Measurements from ENCODE around the gene HOXC12. TPM values are rescaled to one million over a fixed set of nuclear protein-coding genes. Genes with fewer than 3 reads are reported as not detected.
A peak's percentile ranks its signal among the peaks of the same experiment; 100 is the strongest.

HOXC12 gene
- total and polyA plus RNA-seq, 2 of the 8 experiments (the other 6 are each of a cell fraction or from before 2014, with no cell fraction given): not detected

- no peak overlapping the region for H3K4me2 ChIP-seq (ENCODE audit: insufficient read depth in 1 of 2, low read depth in 2 of 2, low read length in 2 of 2)
- no peak overlapping the region for H4K5ac ChIP-seq (ENCODE audit: insufficient read length, low read depth, low read length)
- no peak overlapping the region for H2BK5ac ChIP-seq (ENCODE audit: low read depth, low read length)
- CTCF ChIA-PET (ENCODE audit: partially characterized antibody): interaction anchor here (0.7 to 5.6 kb wide), 23 partner anchors 8 to 244 kb away, joined by 3 to 40 read pairs (median 5); partner anchors contain the start of genes CISTR, HOXC10, HOXC11 and HOXC4
- no peak overlapping the region for H3K4ac ChIP-seq (replicated peaks; ENCODE audit: insufficient read length, low read depth, low read length)
- no peaks in the 10 kb centered on the region for H3K79me2 ChIP-seq (ENCODE audit: control insufficient read depth in 1 of 2, insufficient read depth in 2 of 2, low read length in 2 of 2)
- WGBS, 2 experiments (ENCODE audit: extremely low coverage in 1 of 2, insufficient coverage in 1 of 2, insufficient read length in 1 of 2, insufficient replicate concordance in 2 of 2, low coverage in 1 of 2, low lambda C conversion rate in 2 of 2, missing lambda C conversion rate in 1 of 2): 12% methylated on average over 15 of the region's 38 CpGs; no CpG with 5 or more reads in 1 of the 2 experiments
- H3K4me1 ChIP-seq (replicated peaks in 1 of 4; ENCODE audit: control insufficient read depth in 3 of 4, insufficient read depth in 4 of 4, low read length in 3 of 4): peaks cover 0 to 19% (median 4%) of the 10 kb centered on the region in 4 experiments; a peak in 6 of 7 replicates
- H4K91ac ChIP-seq (replicated peaks; ENCODE audit: insufficient read length, low read length): no peak overlapping the region
- H3K36me3 ChIP-seq (ENCODE audit: control insufficient read depth in 2 of 4, insufficient read depth in 4 of 4, low read length in 3 of 4): peaks cover 0 to 9% (median 0%) of the 10 kb centered on the region in 4 experiments; a peak in 1 of 8 replicates
- H3K9ac ChIP-seq (replicated peaks in 1 of 4; ENCODE audit: extremely low read depth in 1 of 4, low read depth in 3 of 4, low read length in 3 of 4): no peak overlapping the region
- no peak overlapping the region for H2BK15ac ChIP-seq (ENCODE audit: low read length)
- no peak overlapping the region for H3K23ac ChIP-seq (ENCODE audit: insufficient read length)
- H2AFZ ChIP-seq (ENCODE audit: low read length): no peak overlapping the region
- H4K8ac ChIP-seq (ENCODE audit: extremely low read depth, insufficient read depth, low read length): no peak overlapping the region
- peak overlapping the region in 1 of 4 experiments; percentile 6; a peak in 1 of 8 replicates for H3K4me3 ChIP-seq (ENCODE audit: extremely low read depth in 1 of 4, insufficient read depth in 2 of 4, low read depth in 3 of 4, low read length in 4 of 4)
- no peaks in the 10 kb centered on the region for H3K23me2 ChIP-seq (ENCODE audit: low read depth, low read length)
- DNase-seq (ENCODE audit: low read depth in 1 of 2, low spot score in 2 of 2): peak in 1 of 2 experiments; percentile 81
- peaks cover 100% of the 10 kb centered on the region in 4 experiments for H3K27me3 ChIP-seq (replicated peaks in 1 of 4; ENCODE audit: control insufficient read depth in 3 of 4, extremely low read depth in 1 of 4, insufficient read depth in 3 of 4, low read length in 3 of 4)
- H3K27ac ChIP-seq (ENCODE audit: low read depth, low read length): no peak overlapping the region
- H2BK20ac ChIP-seq (ENCODE audit: low read length): no peak overlapping the region
- H3K14ac ChIP-seq (ENCODE audit: insufficient read length): no peak overlapping the region
- H2BK12ac ChIP-seq (ENCODE audit: low read depth, low read length): no peak overlapping the region
- H3K18ac ChIP-seq (ENCODE audit: extremely low read depth, low read length): no peak overlapping the region
- H3K9me3 ChIP-seq (ENCODE audit: insufficient read depth in 2 of 2, low read depth in 1 of 2, low read length in 1 of 2): no peaks in the 10 kb centered on the region; a peak in 1 of 4 replicates
- POLR2A ChIA-PET (ENCODE audit: partially characterized antibody): interaction anchor here (0.7 to 3.2 kb wide), 5 partner anchors 8 to 38 kb away, joined by 3 to 12 read pairs (median 3); partner anchors contain the start of gene HOXC13
- H4K20me1 ChIP-seq (replicated peaks in 1 of 2; ENCODE audit: control insufficient read depth in 1 of 2, insufficient read depth in 2 of 2, low read length in 2 of 2): peaks cover 29 to 54% of the 10 kb centered on the region in 2 experiments
- H3K79me1 ChIP-seq (ENCODE audit: low read depth, low read length): no peaks in the 10 kb centered on the region
- H2AK5ac ChIP-seq (ENCODE audit: low read depth, low read length): no peak overlapping the region
- H2BK120ac ChIP-seq (replicated peaks; ENCODE audit: low read depth, low read length): no peak overlapping the region
- no peak overlapping the region for H3K56ac ChIP-seq (replicated peaks; ENCODE audit: insufficient read length, low read depth, low read length)
- no peak for FAIRE-seq
- TF ChIP-seq SIX5 (IDR thresholded peaks at IDR 0.05; ENCODE audit: low read depth, low read length) (no peak), SP1 (IDR thresholded peaks at IDR 0.05; ENCODE audit: low read depth, low read length) (0 out of 2 replicates have a peak, but pooled peaks have one; percentile 40)
Observed at GRCh38 chr12:53952871-53953734, 1.6 kb upstream of the HOXC12 start.

Data from H1 (cell line).